H1 (cell line): Measurements from ENCODE around the gene SLC6A18. TPM values are rescaled to one million over a fixed set of nuclear protein-coding genes. Genes with fewer than 3 reads are reported as not detected.

Experiments used
- CTCF ChIA-PET: fragments of 300-600 bp; sonication (Branson Sonifier 250); formaldehyde crosslinking; loops from one replicate; lab custom pipeline; 2021; ENCODE audit not compliant: partially characterized antibody; lab: Charles Lee
- POLR2A ChIA-PET: fragments of 300-600 bp; sonication (Branson Sonifier 250); formaldehyde crosslinking; loops from one replicate; lab custom pipeline; 2021; ENCODE audit warnings: inconsistent platforms; ENCODE audit not compliant: partially characterized antibody; lab: Charles Lee
- DNase-seq, 2 experiments: peaks; one replicate each; pipeline versions ENCODE4 v3.0.0 to v3.0.0-alpha.2; 2010 to 2022; ENCODE audit warnings: low spot score in 2 of 2, low read depth in 1 of 2, mixed read lengths in 1 of 2
- FAIRE-seq: peaks from 2 replicates; lab custom pipeline; 2011; peaks lifted over from hg19 to GRCh38; lab: Jason Lieb, UNC
- H2AFZ ChIP-seq: 2 replicates; pipeline ENCODE4 v1.8.1; 2012; ENCODE audit warnings: low read length, inconsistent platforms
- H2AK5ac ChIP-seq: 2 replicates; pipeline ENCODE4 v1.6.1; 2013; ENCODE audit warnings: low read depth, low read length
- H2BK120ac ChIP-seq: replicated peaks from 2 replicates; pipeline ENCODE3; 2013; ENCODE audit warnings: low read depth, low read length, inconsistent platforms
- H2BK12ac ChIP-seq: 2 replicates; pipeline ENCODE4 v1.6.1; 2013; ENCODE audit warnings: low read depth, low read length
- H2BK15ac ChIP-seq: 2 replicates; pipeline ENCODE4 v1.6.1; 2013; ENCODE audit warnings: low read length
- H2BK20ac ChIP-seq: 2 replicates; pipeline ENCODE4 v1.6.1; 2013; ENCODE audit warnings: low read length
- H2BK5ac ChIP-seq: 2 replicates; pipeline ENCODE4 v1.6.1; 2013; ENCODE audit warnings: low read depth, low read length
- H3K14ac ChIP-seq: 2 replicates; pipeline ENCODE4 v1.6.1; 2013; ENCODE audit warnings: inconsistent platforms; ENCODE audit not compliant: insufficient read length
- H3K18ac ChIP-seq: 2 replicates; pipeline ENCODE4 v1.6.1; 2013; ENCODE audit warnings: low read length; ENCODE audit errors: extremely low read depth
- H3K23ac ChIP-seq: 2 replicates; pipeline ENCODE4 v1.6.1; 2013; ENCODE audit warnings: inconsistent platforms; ENCODE audit not compliant: insufficient read length
- H3K23me2 ChIP-seq: 2 replicates; pipeline ENCODE4 v1.6.1; 2013; ENCODE audit warnings: low read depth, low read length
- H3K27ac ChIP-seq: 2 replicates; pipeline ENCODE4 v1.6.1; 2011; ENCODE audit warnings: low read depth, low read length, inconsistent platforms
- H3K27me3 ChIP-seq, 4 experiments: replicated peaks in 1 of 4; 1 replicate in 1 of 4; 2 replicates in 3 of 4; pipeline versions ENCODE4 v1.6.1 to v1.8.1; 2011 to 2013; ENCODE audit warnings: low read length in 3 of 4, mild to moderate bottlenecking in 3 of 4, inconsistent platforms in 2 of 4, mixed read lengths in 2 of 4, moderate library complexity in 1 of 4; ENCODE audit not compliant: control insufficient read depth in 3 of 4, insufficient read depth in 3 of 4; ENCODE audit errors: extremely low read depth in 1 of 4
- H3K36me3 ChIP-seq, 4 experiments: 2 replicates each; pipeline versions ENCODE4 v1.6.1 to v1.8.1; 2011 to 2013; ENCODE audit warnings: mild to moderate bottlenecking in 4 of 4, low read length in 3 of 4, moderate library complexity in 2 of 4, control low read depth in 1 of 4, inconsistent platforms in 1 of 4; ENCODE audit not compliant: insufficient read depth in 4 of 4, control insufficient read depth in 2 of 4
- H3K4ac ChIP-seq: replicated peaks from 2 replicates; pipeline ENCODE3; 2013; ENCODE audit warnings: low read length, low read depth, mixed read lengths, inconsistent platforms; ENCODE audit not compliant: insufficient read length
- H3K4me1 ChIP-seq, 4 experiments: replicated peaks in 1 of 4; 1 replicate in 1 of 4; 2 replicates in 3 of 4; pipeline versions ENCODE4 v1.6.1 to v1.8.1; 2011 to 2013; ENCODE audit warnings: low read length in 3 of 4, inconsistent platforms in 2 of 4, mixed read lengths in 1 of 4; ENCODE audit not compliant: insufficient read depth in 4 of 4, control insufficient read depth in 3 of 4
- H3K4me2 ChIP-seq, 2 experiments: 2 replicates each; pipeline versions ENCODE4 v1.6.1 to v1.8.1; 2011 to 2013; ENCODE audit warnings: low read depth in 2 of 2, low read length in 2 of 2, control low read depth in 1 of 2, inconsistent platforms in 1 of 2, mild to moderate bottlenecking in 1 of 2; ENCODE audit not compliant: insufficient read depth in 1 of 2
- H3K4me3 ChIP-seq, 4 experiments: fragments of 200-600, 300-600 bp in 1 of 4; sonication (generic), shearing (Covaris generic), sonication (Bioruptor Twin) in 1 of 4; 2 replicates each; pipeline versions ENCODE4 v1.5.1 to v1.8.1; 2011 to 2016; ENCODE audit warnings: low read length in 4 of 4, low read depth in 3 of 4, control low read depth in 2 of 4, inconsistent platforms in 2 of 4, mild to moderate bottlenecking in 2 of 4, mixed read lengths in 1 of 4, moderate library complexity in 1 of 4; ENCODE audit not compliant: insufficient read depth in 2 of 4; ENCODE audit errors: extremely low read depth in 1 of 4
- H3K56ac ChIP-seq: replicated peaks from 2 replicates; pipeline ENCODE3; 2013; ENCODE audit warnings: low read depth, mild to moderate bottlenecking, mixed read lengths, low read length, inconsistent platforms; ENCODE audit not compliant: insufficient read length
- H3K79me1 ChIP-seq: 2 replicates; pipeline ENCODE4 v1.6.1; 2013; ENCODE audit warnings: low read depth, low read length, control low read depth
- H3K79me2 ChIP-seq, 2 experiments: 2 replicates each; pipeline versions ENCODE4 v1.6.1 to v1.8.1; 2012 to 2013; ENCODE audit warnings: low read length in 2 of 2, mild to moderate bottlenecking in 2 of 2, inconsistent platforms in 1 of 2; ENCODE audit not compliant: insufficient read depth in 2 of 2, control insufficient read depth in 1 of 2
- H3K9ac ChIP-seq, 4 experiments: replicated peaks in 1 of 4; 1 replicate in 1 of 4; 2 replicates in 3 of 4; pipeline versions ENCODE4 v1.6.1 to v1.8.1; 2011 to 2013; ENCODE audit warnings: low read depth in 3 of 4, low read length in 3 of 4, control low read depth in 2 of 4, mild to moderate bottlenecking in 2 of 4, moderate library complexity in 2 of 4, inconsistent platforms in 1 of 4; ENCODE audit errors: extremely low read depth in 1 of 4
- H3K9me3 ChIP-seq, 2 experiments: 2 replicates each; pipeline versions ENCODE4 v1.6.1 to v1.8.1; 2012 to 2013; ENCODE audit warnings: mild to moderate bottlenecking in 2 of 2, moderate library complexity in 2 of 2, control low read depth in 1 of 2, inconsistent platforms in 1 of 2, low read depth in 1 of 2, low read length in 1 of 2, mixed read lengths in 1 of 2; ENCODE audit not compliant: insufficient read depth in 2 of 2
- H4K20me1 ChIP-seq, 2 experiments: replicated peaks in 1 of 2; 2 replicates each; pipeline versions ENCODE3 to v1.8.1; 2011 to 2013; ENCODE audit warnings: inconsistent platforms in 2 of 2, low read length in 2 of 2, mild to moderate bottlenecking in 1 of 2; ENCODE audit not compliant: insufficient read depth in 2 of 2, control insufficient read depth in 1 of 2
- H4K5ac ChIP-seq: 2 replicates; pipeline ENCODE4 v1.6.1; 2013; ENCODE audit warnings: low read length, low read depth, mixed read lengths, inconsistent platforms; ENCODE audit not compliant: insufficient read length
- H4K8ac ChIP-seq: 2 replicates; pipeline ENCODE4 v1.8.0; 2013; ENCODE audit warnings: mild to moderate bottlenecking, moderate library complexity, low read length, inconsistent platforms; ENCODE audit not compliant: insufficient read depth; ENCODE audit errors: extremely low read depth
- H4K91ac ChIP-seq: replicated peaks from 2 replicates; pipeline ENCODE3; 2013; ENCODE audit warnings: low read length, mixed read lengths, inconsistent platforms; ENCODE audit not compliant: insufficient read length
- HDAC2 ChIP-seq, 2 experiments: fragments of 300-600 bp in 1 of 2; sonication (generic) in 1 of 2; IDR thresholded peaks; 2 replicates each; pipeline ENCODE4 v1.6.1; 2011 to 2012; ENCODE audit warnings: low read depth in 2 of 2, low read length in 2 of 2, mild to moderate bottlenecking in 2 of 2, moderate library complexity in 2 of 2, borderline replicate concordance in 1 of 2, inconsistent platforms in 1 of 2
- KDM4A ChIP-seq: IDR thresholded peaks from one replicate; pipeline ENCODE4 v1.7.1; 2012; ENCODE audit warnings: low read depth, mild to moderate bottlenecking, moderate library complexity, low read length, inconsistent platforms; ENCODE audit not compliant: severe bottlenecking
- whole genome bisulfite sequencing, 2 experiments: shearing (Covaris generic) in 1 of 2; methylation state at CpG; one replicate each; pipeline versions ENCODE4 v1.1.6 to v1.1.7; 2013 to 2015; ENCODE audit warnings: low lambda C conversion rate in 2 of 2, mixed read lengths in 2 of 2, inconsistent platforms in 1 of 2, low coverage in 1 of 2, missing lambda C conversion rate in 1 of 2; ENCODE audit not compliant: insufficient replicate concordance in 2 of 2, insufficient coverage in 1 of 2, insufficient read length in 1 of 2; ENCODE audit errors: extremely low coverage in 1 of 2, missing lambda C conversion rate in 1 of 2; 5-methylcytosine and 5-hydroxymethylcytosine counted together
- polyA plus RNA-seq, 7 experiments: library from polyadenylated mRNA; depleted of rRNA in 3 of 7; stranded (reverse) in 5 of 7; unstranded in 2 of 7; fragments of >200 nt in 5 of 7; fragments of 200-250 nt in 2 of 7; gene quantifications; 1 replicate in 5 of 7; 2 replicates in 1 of 7; 4 replicates in 1 of 7; pipeline versions ENCODE4 v1.2.1 to v1.2.3, GENCODE V29; 2011 to 2013; ENCODE audit warnings: missing spikeins in 2 of 7, mixed read lengths in 2 of 7
- total RNA-seq: library from RNA; stranded (reverse); fragmentation: NEBNext Ultra II Directional; extraction: Animal tissue kit (Norgen Biotek cat#: 25700); gene quantifications from 2 replicates; pipeline ENCODE4 v1.2.1, GENCODE V29; 2021
- TF ChIP-seq, protein P1 (sequence below), 3 experiments: IDR thresholded peaks; 1 replicate in 2 of 3; 2 replicates in 1 of 3; pipeline versions ENCODE4 v1.5.1 to v1.6.1; 2011; ENCODE audit warnings: low read length in 3 of 3, mild to moderate bottlenecking in 3 of 3, inconsistent platforms in 2 of 3, low read depth in 1 of 3, moderate library complexity in 1 of 3; ENCODE audit not compliant: insufficient read depth in 1 of 3; ENCODE audit errors: control extremely low read depth in 1 of 3

The SLC6A18 gene
- total and polyA plus RNA-seq, 2 of the 8 experiments (the other 6 are each of a cell fraction or from before 2014, with no cell fraction given), result not detected

DNA sequence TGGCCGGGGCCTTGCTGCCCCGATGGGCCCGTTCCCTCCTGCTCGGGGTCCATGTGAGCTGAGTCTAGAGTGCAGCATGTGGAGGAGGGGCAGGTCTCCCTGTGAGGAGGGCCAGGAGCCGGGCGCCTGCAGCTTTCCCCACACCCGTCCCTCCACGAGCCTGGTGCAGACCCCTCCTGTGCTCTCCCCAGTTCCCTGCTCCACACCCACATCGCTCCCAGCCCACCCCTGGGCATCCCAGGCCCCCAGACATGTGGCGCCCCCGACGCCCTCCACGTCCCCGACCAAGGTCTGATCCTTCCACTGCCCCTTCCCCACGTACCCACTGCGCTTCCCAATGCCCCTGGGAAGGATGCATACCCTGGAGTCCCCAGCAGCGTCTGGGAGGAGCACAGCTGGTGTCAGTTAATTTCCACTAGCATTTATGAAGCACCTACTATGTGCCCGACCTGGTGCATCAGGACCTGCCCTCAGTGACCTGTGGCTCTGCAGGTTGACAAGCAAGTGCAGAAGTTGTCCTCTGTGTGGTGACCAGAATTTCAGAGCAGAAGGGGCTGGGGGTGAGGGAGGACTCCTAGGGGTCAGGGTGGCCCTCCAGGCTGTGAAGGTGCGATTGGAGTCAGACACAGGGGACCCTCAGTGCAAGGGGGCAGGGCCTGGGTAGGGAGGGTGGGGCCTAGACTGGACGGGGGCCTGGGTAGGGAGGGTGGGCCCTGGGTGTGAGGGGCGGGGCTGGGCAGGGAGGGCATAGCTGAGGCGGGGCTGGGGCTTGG is 10.8 kb upstream of the SLC6A18 start:
- Histone ChIP-seq H2BK5ac (no peak overlapping the region), H2BK120ac (no peak overlapping the region), H3K36me3 (no peaks in the 10 kb centered on the region), H4K20me1 (peaks cover 3 to 6% of the 10 kb centered on the region in 2 experiments), H2AK5ac (no peak overlapping the region), H2BK15ac (no peak overlapping the region), H3K4me3 (no peak overlapping the region), H3K56ac (no peak overlapping the region), H3K4ac (no peak overlapping the region), H3K27ac (no peak overlapping the region), H4K8ac (no peak overlapping the region), H2BK20ac (no peak overlapping the region), H3K79me2 (no peaks in the 10 kb centered on the region), H3K79me1 (no peaks in the 10 kb centered on the region), H3K14ac (no peak overlapping the region), H3K18ac (no peak overlapping the region), H3K9me3 (peaks cover 0 to 2% of the 10 kb centered on the region in 2 experiments; a peak in 1 of 4 replicates), H3K27me3 (no peaks in the 10 kb centered on the region; a peak in 1 of 7 replicates)
- ChIA-PET POLR2A (interaction anchor here (0.9 kb wide), 1 partner anchor 69 kb away, joined by 3 read pairs; no protein-coding TSS in a partner anchor), CTCF (interaction anchor here (0.8 to 2.1 kb wide), 5 partner anchors 8 to 47 kb away, joined by 3 to 7 read pairs (median 5); no protein-coding TSS in a partner anchor)
- DNase-seq, result no peak
- 75% methylated on average over 16 of the region's 22 CpGs; no CpG with 5 or more reads in 1 of the 2 experiments for WGBS, 2 experiments
- FAIRE-seq, result no peak
- TF ChIP-seq HDAC2 (IDR thresholded peaks at IDR 0.05; ENCODE audit: borderline replicate concordance in 1 of 2, low read depth in 2 of 2, low read length in 2 of 2) (no peak), KDM4A (no peak)
- TF ChIP-seq, protein P1, sequence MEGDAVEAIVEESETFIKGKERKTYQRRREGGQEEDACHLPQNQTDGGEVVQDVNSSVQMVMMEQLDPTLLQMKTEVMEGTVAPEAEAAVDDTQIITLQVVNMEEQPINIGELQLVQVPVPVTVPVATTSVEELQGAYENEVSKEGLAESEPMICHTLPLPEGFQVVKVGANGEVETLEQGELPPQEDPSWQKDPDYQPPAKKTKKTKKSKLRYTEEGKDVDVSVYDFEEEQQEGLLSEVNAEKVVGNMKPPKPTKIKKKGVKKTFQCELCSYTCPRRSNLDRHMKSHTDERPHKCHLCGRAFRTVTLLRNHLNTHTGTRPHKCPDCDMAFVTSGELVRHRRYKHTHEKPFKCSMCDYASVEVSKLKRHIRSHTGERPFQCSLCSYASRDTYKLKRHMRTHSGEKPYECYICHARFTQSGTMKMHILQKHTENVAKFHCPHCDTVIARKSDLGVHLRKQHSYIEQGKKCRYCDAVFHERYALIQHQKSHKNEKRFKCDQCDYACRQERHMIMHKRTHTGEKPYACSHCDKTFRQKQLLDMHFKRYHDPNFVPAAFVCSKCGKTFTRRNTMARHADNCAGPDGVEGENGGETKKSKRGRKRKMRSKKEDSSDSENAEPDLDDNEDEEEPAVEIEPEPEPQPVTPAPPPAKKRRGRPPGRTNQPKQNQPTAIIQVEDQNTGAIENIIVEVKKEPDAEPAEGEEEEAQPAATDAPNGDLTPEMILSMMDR (IDR thresholded peaks at IDR 0.05; ENCODE audit: control extremely low read depth in 1 of 3, insufficient read depth in 1 of 3, low read depth in 1 of 3, low read length in 3 of 3), result no peak
- TF ChIP-seq, all 59 proteins: peak for 0
- peaks cover 0 to 2% (median 0%) of the 10 kb centered on the region in 4 experiments; a peak in 2 of 7 replicates for H3K4me1 ChIP-seq
- no peak overlapping the region for H4K5ac ChIP-seq
- H3K23me2 ChIP-seq, result no peaks in the 10 kb centered on the region
- H4K91ac ChIP-seq, result no peak overlapping the region
- no peak overlapping the region for H2AFZ ChIP-seq
- H3K9ac ChIP-seq, result no peak overlapping the region
- H2BK12ac ChIP-seq, result no peak overlapping the region
- H3K4me2 ChIP-seq, result no peak overlapping the region
- H3K23ac ChIP-seq, result no peak overlapping the region
